Gastroesophageal sphincter (tissue), 4 donors: ENCODE data around the gene LRP4. TPM values are rescaled to one million over a fixed set of nuclear protein-coding genes. Genes with fewer than 3 reads are reported as not detected.

Experiments
- ATAC-seq: fragments of 150-250 bp; one replicate; pipeline ENCODE4 v1.9.1; 2016; ENCODE audit warnings: mild to moderate bottlenecking, moderate library complexity
- H3K27ac ChIP-seq, 4 donors: fragments of 200-600 bp; sonication (generic) in 3 of 4; 1 replicate in 3 of 4; 2 replicates in 1 of 4; pipeline ENCODE4 v1.5.1; 2016 to 2019
- H3K27me3 ChIP-seq: fragments of 200-600 bp; sonication (generic); one replicate; pipeline ENCODE4 v1.5.1; 2019
- H3K36me3 ChIP-seq, 2 donors: fragments of 200-600 bp; sonication (generic); one replicate each; pipeline ENCODE4 v1.5.1; 2019; ENCODE audit warnings: control low read depth in 1 of 2
- H3K4me1 ChIP-seq, 3 donors: fragments of 200-600 bp; sonication (generic); 1 replicate in 2 of 3; 2 replicates in 1 of 3; pipeline ENCODE4 v1.5.1; 2016 to 2019; ENCODE audit warnings: control low read depth in 2 of 3
- H3K4me3 ChIP-seq, 2 donors: fragments of 200-600 bp; sonication (generic); one replicate each; pipeline ENCODE4 v1.5.1; 2019; ENCODE audit warnings: mild to moderate bottlenecking in 1 of 2, moderate library complexity in 1 of 2
- H3K9me3 ChIP-seq, 3 donors: fragments of 200-600 bp; sonication (generic); one replicate each; pipeline ENCODE4 v1.5.1; 2017 to 2019; ENCODE audit warnings: control low read depth in 2 of 3
- CTCF ChIP-seq, 4 experiments: fragments of 200-600 bp in 2 of 4; fragments of 450-650 bp in 2 of 4; sonication (generic) in 1 of 4; IDR thresholded peaks; one replicate each; pipeline ENCODE4 v1.5.1; 2017 to 2019; ENCODE audit warnings: antibody characterized with exemption in 4 of 4, mild to moderate bottlenecking in 2 of 4, moderate library complexity in 2 of 4
- EP300 ChIP-seq: sonication (generic); formaldehyde crosslinking; IDR thresholded peaks from one replicate; pipeline ENCODE4 v1.6.1; 2017; ENCODE audit warnings: antibody characterized with exemption, mild to moderate bottlenecking
- POLR2A ChIP-seq, 2 donors: fragments of 450-650 bp; IDR thresholded peaks; one replicate each; pipeline ENCODE4 v1.6.1; 2017; ENCODE audit warnings: antibody characterized with exemption in 2 of 2, mild to moderate bottlenecking in 2 of 2, moderate library complexity in 1 of 2
- POLR2AphosphoS5 ChIP-seq: sonication (generic); formaldehyde crosslinking; IDR thresholded peaks from one replicate; pipeline ENCODE4 v1.6.1; 2017; ENCODE audit warnings: antibody characterized with exemption
- WGBS, 2 donors: methylation state at CpG; one replicate each; pipeline ENCODE4 v1.1.5; 2018; ENCODE audit warnings: low coverage in 1 of 2; 5-methylcytosine and 5-hydroxymethylcytosine counted together
- total RNA-seq, 4 donors: library from RNA; depleted of rRNA; stranded (reverse); fragments of >200 nt; gene quantifications; one replicate each; pipeline ENCODE4 v1.1.0, GENCODE V29; 2016

The LRP4 gene
- total RNA-seq, 4 donors from 2014 or later = 2.6 to 9.8 (median 6.7) TPM

DNA sequence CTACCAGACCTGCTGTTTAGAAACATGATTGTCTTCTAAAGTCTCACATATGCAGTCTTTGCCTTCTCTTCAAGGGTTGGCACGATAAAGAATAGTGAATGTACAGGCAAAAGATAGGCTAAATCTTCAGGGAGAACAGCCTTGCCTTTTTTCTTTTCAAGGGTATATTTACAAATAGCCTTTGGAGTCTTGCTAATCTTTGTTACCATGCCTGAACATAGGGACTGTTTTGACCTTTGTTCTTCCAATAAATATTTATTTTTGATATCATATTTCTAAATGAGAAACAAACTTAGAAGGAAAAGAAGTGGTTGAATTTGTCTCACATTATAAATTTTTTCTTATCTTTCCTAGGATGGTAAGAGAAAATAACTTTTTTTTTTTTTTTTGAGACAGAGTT lies 30.9 kb upstream of the LRP4 start:
- Histone ChIP-seq H3K9me3 (no peaks in the 10 kb centered on the region), H3K36me3 (no peaks in the 10 kb centered on the region), H3K4me1 (peaks cover 0 to 23% (median 0%) of the 10 kb centered on the region in 3 donors), H3K27me3 (no peaks in the 10 kb centered on the region), H3K27ac (no peak overlapping the region), H3K4me3 (no peak overlapping the region)
- WGBS, 2 donors = 80 to 100% methylated on average over 1 of the region's 1 CpG
- no peak for TF ChIP-seq CTCF (IDR thresholded peaks at IDR 0.05)
- TF ChIP-seq POLR2A (IDR thresholded peaks at IDR 0.05) = no peak
- no peak for TF ChIP-seq EP300
- ATAC-seq = no peak

- Histone ChIP-seq H3K4me1 (peaks cover 0 to 23% (median 0%) of the 10 kb centered on the region in 3 donors), H3K27me3 (no peaks in the 10 kb centered on the region), H3K9me3 (no peaks in the 10 kb centered on the region), H3K4me3 (no peak overlapping the region), H3K27ac (no peak overlapping the region), H3K36me3 (no peaks in the 10 kb centered on the region)
- TF ChIP-seq POLR2A (IDR thresholded peaks at IDR 0.05) (no peak), POLR2AphosphoS5 (no peak), EP300 (no peak), CTCF (IDR thresholded peaks at IDR 0.05) (no peak)
- WGBS, 2 donors = 72 to 74% methylated on average over 3 to 4 of the region's 4 CpGs
- no peak for ATAC-seq
These were observed 30.2 kb upstream of the LRP4 start for GRCh38 chr11:46948378-46949131.

GRCh38 chr11:46947399-46948077 lies 29.2 kb upstream of the LRP4 start:
- H3K27me3 ChIP-seq = no peaks in the 10 kb centered on the region
- TF ChIP-seq POLR2A (IDR thresholded peaks at IDR 0.05) (no peak), POLR2AphosphoS5 (no peak), CTCF (IDR thresholded peaks at IDR 0.05) (no peak), EP300 (no peak)
- no peaks in the 10 kb centered on the region for H3K36me3 ChIP-seq
- peaks cover 0 to 23% (median 0%) of the 10 kb centered on the region in 3 donors for H3K4me1 ChIP-seq
- WGBS, 2 donors = 42 to 47% methylated on average over 3 of the region's 3 CpGs
- no peaks in the 10 kb centered on the region for H3K9me3 ChIP-seq
- no peak overlapping the region for H3K4me3 ChIP-seq
- ATAC-seq = no peak
- no peak overlapping the region for H3K27ac ChIP-seq

- 76 to 87% methylated on average over 2 to 4 of the region's 4 CpGs for WGBS, 2 donors
- ATAC-seq = no peak
- H3K27me3 ChIP-seq = no peaks in the 10 kb centered on the region
- peaks cover 0 to 23% (median 0%) of the 10 kb centered on the region in 3 donors for H3K4me1 ChIP-seq
- no peak overlapping the region for H3K27ac ChIP-seq
- no peaks in the 10 kb centered on the region for H3K9me3 ChIP-seq
- H3K4me3 ChIP-seq = no peak overlapping the region
- peaks cover 0 to 10% of the 10 kb centered on the region in 2 donors for H3K36me3 ChIP-seq
- TF ChIP-seq POLR2A (IDR thresholded peaks at IDR 0.05) = no peak
- TF ChIP-seq EP300 = no peak
- no peak for TF ChIP-seq CTCF (IDR thresholded peaks at IDR 0.05)
- no peak for TF ChIP-seq POLR2AphosphoS5
These were observed 26.2 kb upstream of the LRP4 start for GRCh38 chr11:46944356-46945075.
